ENCODE results near the gene NTM.

NTM gene

GRCh38 chr11:131888230-131888855 lies 517.9 kb downstream of the NTM start:
- no peaks in the 10 kb centered on the region for H3K4me1 Mint-ChIP-seq
- no peak overlapping the region for H3K4me3 Mint-ChIP-seq
- H3K27me3 Mint-ChIP-seq = no peaks in the 10 kb centered on the region
- H3K9me3 Mint-ChIP-seq = no peaks in the 10 kb centered on the region
- H3K36me3 Mint-ChIP-seq = no peaks in the 10 kb centered on the region
- H3K27ac Mint-ChIP-seq = no peak overlapping the region

- Mint-ChIP-seq H3K4me1 (no peaks in the 10 kb centered on the region), H3K9me3 (no peaks in the 10 kb centered on the region), H3K36me3 (no peaks in the 10 kb centered on the region), H3K4me3 (no peak overlapping the region), H3K27me3 (no peaks in the 10 kb centered on the region), H3K27ac (no peak overlapping the region)
These were observed 518.7 kb downstream of the NTM start for GRCh38 chr11:131889146-131889577.

DNA sequence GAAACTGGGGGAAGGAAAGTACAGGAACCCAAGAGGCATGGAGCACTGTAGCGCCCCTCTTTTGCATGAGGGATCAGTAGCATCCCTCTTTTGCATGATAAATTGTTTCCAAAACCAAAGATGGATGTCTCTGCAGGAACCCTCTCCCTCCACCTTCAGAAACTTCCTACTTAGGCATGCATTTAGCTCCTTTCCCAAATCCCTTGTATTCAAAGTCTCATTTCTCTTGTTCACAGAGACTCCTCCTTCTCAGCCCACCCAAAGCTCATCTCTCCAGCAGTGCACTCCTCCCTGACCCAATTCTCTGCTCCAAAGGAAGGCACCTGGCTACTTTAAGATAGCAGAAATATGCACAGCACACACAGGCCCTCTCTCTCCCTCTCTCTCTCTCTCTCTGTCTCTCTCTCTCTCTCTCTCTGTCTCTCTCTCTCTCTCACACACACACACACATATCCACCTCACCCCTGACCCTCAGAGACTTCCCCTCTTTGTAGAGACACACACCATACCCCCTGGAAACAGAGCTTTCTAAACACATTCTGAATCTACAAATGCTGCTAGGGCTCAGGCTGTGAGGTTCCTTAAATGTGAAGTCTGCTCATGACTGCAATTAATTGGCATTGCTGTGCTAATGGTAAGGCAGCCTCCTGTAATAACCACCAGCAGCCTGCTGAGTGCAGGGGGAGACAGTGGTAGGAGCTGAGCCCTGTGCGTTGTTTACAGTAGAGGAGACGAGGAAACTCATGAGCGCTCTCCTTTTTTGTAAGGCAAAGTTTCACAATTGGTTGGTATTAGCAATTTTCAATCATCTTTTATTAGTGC lies 519.6 kb downstream of the NTM start:
- H3K36me3 Mint-ChIP-seq = no peaks in the 10 kb centered on the region
- no peak overlapping the region for H3K4me3 Mint-ChIP-seq
- no peak overlapping the region for H3K27ac Mint-ChIP-seq
- H3K4me1 Mint-ChIP-seq = no peaks in the 10 kb centered on the region
- H3K27me3 Mint-ChIP-seq = no peaks in the 10 kb centered on the region
- no peaks in the 10 kb centered on the region for H3K9me3 Mint-ChIP-seq

DNA sequence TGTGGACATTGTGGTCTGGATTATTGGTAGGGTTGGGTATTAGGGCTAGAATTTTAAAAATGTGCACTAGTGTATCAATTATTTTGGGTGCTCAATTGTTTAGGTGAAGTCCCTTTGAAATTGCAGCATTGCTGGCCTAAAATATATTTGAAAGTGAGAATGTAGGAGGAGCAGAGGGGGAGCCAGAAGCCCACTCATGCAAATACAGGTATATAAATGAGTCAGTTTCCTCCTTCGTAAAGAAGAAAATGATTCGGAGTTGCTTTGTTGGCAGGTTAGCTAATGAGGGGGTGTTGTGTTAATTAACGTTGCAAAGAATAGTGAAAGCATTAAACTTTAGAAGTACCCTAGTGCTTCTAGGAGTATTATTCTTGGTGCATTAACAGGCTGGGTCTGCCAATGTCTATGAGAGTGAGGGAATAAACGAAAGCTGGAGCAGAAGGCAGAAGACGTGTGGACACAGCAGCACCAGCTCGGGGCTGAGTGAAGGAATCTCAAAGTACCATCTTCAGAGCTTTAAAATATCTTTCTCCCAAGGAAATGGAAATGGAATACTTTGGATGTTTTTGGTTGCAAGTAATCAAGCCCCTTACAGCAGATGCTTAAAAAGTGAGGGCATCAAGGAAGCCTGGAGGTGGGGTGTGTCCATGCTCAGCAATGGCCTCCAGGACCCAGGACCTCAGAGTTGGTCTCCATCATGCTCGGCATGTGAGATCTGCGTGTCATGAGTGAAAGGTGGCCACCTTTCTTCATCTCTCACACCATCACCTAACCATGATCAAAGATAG lies 522.9 kb downstream of the NTM start:
- H3K36me3 Mint-ChIP-seq = no peaks in the 10 kb centered on the region
- H3K9me3 Mint-ChIP-seq = no peaks in the 10 kb centered on the region
- no peak overlapping the region for H3K27ac Mint-ChIP-seq
- H3K4me3 Mint-ChIP-seq = no peak overlapping the region
- peaks cover 1% of the 10 kb centered on the region for H3K27me3 Mint-ChIP-seq
- no peaks in the 10 kb centered on the region for H3K4me1 Mint-ChIP-seq

DNA sequence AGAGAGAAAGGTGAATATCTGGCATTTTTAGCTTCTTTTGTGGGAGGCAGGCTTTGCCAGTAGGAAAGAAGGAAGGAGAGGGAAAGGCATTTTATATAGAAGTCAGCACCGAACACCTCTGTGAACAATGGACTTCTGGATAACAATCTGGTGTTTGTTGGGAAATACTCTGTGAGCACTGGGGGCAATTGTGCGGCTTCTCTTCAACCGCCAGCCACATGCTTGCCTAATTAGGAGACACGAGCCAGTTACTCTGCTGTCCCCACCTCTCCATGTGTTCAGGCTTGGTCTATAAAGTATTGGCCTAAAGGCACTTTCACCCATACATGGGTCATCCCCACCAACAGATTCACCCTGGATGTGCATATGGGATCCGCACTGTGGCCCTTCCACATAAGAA lies 523.6 kb downstream of the NTM start:
- Mint-ChIP-seq H3K4me3 (no peak overlapping the region), H3K36me3 (no peaks in the 10 kb centered on the region), H3K4me1 (no peaks in the 10 kb centered on the region), H3K27me3 (peaks cover 1% of the 10 kb centered on the region), H3K27ac (no peak overlapping the region), H3K9me3 (peaks cover 3% of the 10 kb centered on the region)

- no peak overlapping the region for H3K4me3 Mint-ChIP-seq
- no peak overlapping the region for H3K27ac Mint-ChIP-seq
- H3K36me3 Mint-ChIP-seq = no peaks in the 10 kb centered on the region
- peaks cover 1% of the 10 kb centered on the region for H3K27me3 Mint-ChIP-seq
- H3K9me3 Mint-ChIP-seq = peaks cover 5% of the 10 kb centered on the region
- H3K4me1 Mint-ChIP-seq = no peaks in the 10 kb centered on the region
These were observed 524.5 kb downstream of the NTM start for GRCh38 chr11:131894615-131895544.

DNA sequence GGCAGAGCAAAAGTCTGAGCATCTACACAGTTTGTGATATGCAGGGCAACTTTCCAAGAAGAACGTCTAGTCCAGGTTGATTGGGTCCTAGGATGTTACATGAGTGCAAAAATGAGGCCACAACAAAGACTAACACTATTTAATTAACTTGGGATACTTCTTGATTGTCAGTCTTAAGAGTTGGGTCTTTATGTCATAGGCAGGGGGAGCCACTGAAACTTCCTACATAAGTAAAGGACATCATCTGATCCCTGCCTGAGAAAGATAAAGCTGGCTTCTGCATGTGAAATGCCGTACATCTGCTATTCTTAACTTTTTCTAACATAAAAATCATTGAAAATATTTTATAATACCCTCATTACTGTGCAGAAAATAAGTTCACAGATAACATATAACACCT lies 525.5 kb downstream of the NTM start:
- no peaks in the 10 kb centered on the region for H3K4me1 Mint-ChIP-seq
- H3K27ac Mint-ChIP-seq = no peak overlapping the region
- peaks cover 5% of the 10 kb centered on the region for H3K9me3 Mint-ChIP-seq
- H3K36me3 Mint-ChIP-seq = no peaks in the 10 kb centered on the region
- no peak overlapping the region for H3K4me3 Mint-ChIP-seq
- peaks cover 1% of the 10 kb centered on the region for H3K27me3 Mint-ChIP-seq

DNA sequence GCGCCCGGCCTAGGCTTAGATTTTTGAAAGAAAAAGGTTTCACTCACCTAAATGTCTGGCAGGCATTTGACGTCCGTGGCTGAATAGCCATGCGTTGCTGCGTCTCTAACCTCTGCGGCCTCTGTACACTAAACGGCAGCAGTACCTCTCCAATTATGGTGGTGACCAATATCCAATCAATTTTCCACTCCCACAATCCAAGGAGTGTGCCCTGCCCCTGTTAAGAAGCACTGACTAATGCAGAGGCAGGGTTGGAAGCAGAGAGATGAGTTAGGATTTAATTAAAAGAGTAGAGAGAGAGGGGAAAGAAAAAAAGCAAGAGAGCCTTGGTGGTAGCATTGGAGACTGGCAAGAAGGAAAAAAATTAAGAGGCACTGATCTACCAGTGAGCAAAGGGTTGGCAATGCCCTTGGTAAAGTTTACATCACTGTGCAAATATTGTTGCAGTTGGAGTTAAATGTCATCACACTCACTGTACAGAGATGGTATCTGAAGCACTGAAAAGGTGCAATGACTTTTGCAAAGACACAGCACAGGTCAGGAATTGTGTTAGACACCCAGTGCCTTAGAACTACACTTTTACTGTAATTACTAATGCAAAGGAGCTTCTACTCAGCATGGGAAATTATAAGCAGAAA lies 526.7 kb downstream of the NTM start:
- Mint-ChIP-seq H3K4me1 (no peaks in the 10 kb centered on the region), H3K9me3 (peaks cover 5% of the 10 kb centered on the region), H3K27ac (no peak overlapping the region), H3K27me3 (peaks cover 1% of the 10 kb centered on the region), H3K4me3 (no peak overlapping the region), H3K36me3 (no peaks in the 10 kb centered on the region)

DNA sequence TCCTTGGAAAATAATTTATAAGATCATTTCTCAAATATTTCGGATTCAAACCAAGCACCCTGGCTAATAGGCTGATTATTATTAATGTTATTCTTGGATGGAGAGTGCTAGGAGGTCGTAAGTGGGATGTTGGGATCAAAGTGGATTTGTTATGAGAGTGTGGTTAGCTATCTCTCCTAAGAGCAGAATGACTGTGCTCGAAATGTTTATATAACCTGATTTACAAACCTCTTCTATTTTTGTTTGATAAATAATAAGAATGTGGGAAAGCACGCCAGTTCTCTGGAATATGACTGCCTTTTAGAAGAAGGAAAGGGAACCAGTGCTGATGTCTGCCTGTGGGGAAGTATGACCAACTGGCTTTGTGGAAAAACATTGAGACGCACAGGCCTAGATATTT lies 527.5 kb downstream of the NTM start:
- Mint-ChIP-seq H3K4me1 (no peaks in the 10 kb centered on the region), H3K27me3 (peaks cover 1% of the 10 kb centered on the region), H3K36me3 (no peaks in the 10 kb centered on the region), H3K27ac (no peak overlapping the region), H3K9me3 (peaks cover 5% of the 10 kb centered on the region), H3K4me3 (no peak overlapping the region)

GRCh38 chr11:131898949-131899348 lies 528.5 kb downstream of the NTM start:
- H3K27me3 Mint-ChIP-seq = peaks cover 1% of the 10 kb centered on the region
- H3K9me3 Mint-ChIP-seq = peaks cover 5% of the 10 kb centered on the region
- no peaks in the 10 kb centered on the region for H3K4me1 Mint-ChIP-seq
- H3K27ac Mint-ChIP-seq = no peak overlapping the region
- H3K4me3 Mint-ChIP-seq = no peak overlapping the region
- H3K36me3 Mint-ChIP-seq = no peaks in the 10 kb centered on the region

- H3K27ac Mint-ChIP-seq = no peak overlapping the region
- peaks cover 5% of the 10 kb centered on the region for H3K9me3 Mint-ChIP-seq
- no peak overlapping the region for H3K4me3 Mint-ChIP-seq
- H3K27me3 Mint-ChIP-seq = peaks cover 1% of the 10 kb centered on the region
- H3K4me1 Mint-ChIP-seq = no peaks in the 10 kb centered on the region
- H3K36me3 Mint-ChIP-seq = no peaks in the 10 kb centered on the region
These were observed 529.6 kb downstream of the NTM start for GRCh38 chr11:131899950-131900580.

DNA sequence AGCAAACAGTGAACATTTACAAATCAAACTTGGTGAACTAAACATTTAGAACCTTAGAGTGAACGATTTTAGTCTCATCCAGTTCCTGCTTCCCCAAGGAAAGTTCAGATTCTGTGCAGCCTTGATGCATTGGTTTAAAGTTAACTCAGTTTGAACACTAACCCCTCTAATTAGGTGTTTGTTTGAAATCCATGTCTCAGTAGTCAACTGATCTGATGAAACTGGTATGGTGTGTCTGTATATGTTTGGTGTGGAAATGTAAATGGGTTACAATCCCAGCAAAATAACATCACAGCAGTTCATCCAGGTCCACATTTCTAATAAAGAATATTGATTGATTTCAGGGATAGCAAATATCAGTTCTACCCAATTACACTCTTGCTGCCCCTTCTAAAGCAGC lies 532.0 kb downstream of the NTM start:
- no peak overlapping the region for H3K4me3 Mint-ChIP-seq
- H3K27me3 Mint-ChIP-seq = peaks cover 1% of the 10 kb centered on the region
- H3K36me3 Mint-ChIP-seq = no peaks in the 10 kb centered on the region
- H3K9me3 Mint-ChIP-seq = peaks cover 5% of the 10 kb centered on the region
- no peaks in the 10 kb centered on the region for H3K4me1 Mint-ChIP-seq
- no peak overlapping the region for H3K27ac Mint-ChIP-seq

GRCh38 chr11:131903074-131903473 lies 532.7 kb downstream of the NTM start:
- no peaks in the 10 kb centered on the region for H3K36me3 Mint-ChIP-seq
- H3K27me3 Mint-ChIP-seq = peaks cover 1% of the 10 kb centered on the region
- H3K4me1 Mint-ChIP-seq = no peaks in the 10 kb centered on the region
- H3K9me3 Mint-ChIP-seq = peaks cover 5% of the 10 kb centered on the region
- no peak overlapping the region for H3K27ac Mint-ChIP-seq
- H3K4me3 Mint-ChIP-seq = no peak overlapping the region

- Mint-ChIP-seq H3K4me1 (no peaks in the 10 kb centered on the region), H3K4me3 (no peak overlapping the region), H3K9me3 (no peaks in the 10 kb centered on the region), H3K27me3 (peaks cover 9% of the 10 kb centered on the region), H3K36me3 (no peaks in the 10 kb centered on the region), H3K27ac (no peak overlapping the region)
These were observed 534.3 kb downstream of the NTM start for GRCh38 chr11:131904756-131905155.
